Endothelial cell of umbilical vein (primary cell): ENCODE results near the gene DRC1. TPM values are rescaled to one million over a fixed set of nuclear protein-coding genes. Genes with fewer than 3 reads are reported as not detected.
A peak's percentile ranks its signal among the peaks of the same experiment; 100 is the strongest.

ENCODE experiments used
- BruUV-seq: library from RNA; stranded (reverse); fragments of 400-500 nt; replicated peaks from 2 replicates; lab custom pipeline; 2021; lab: Mats Ljungman, UMichigan
- CTCF ChIA-PET: fragments of 300-600, 350-600 bp; sonication (Branson Sonifier 250); formaldehyde crosslinking; loops from one replicate; lab custom pipeline; 2021; ENCODE audit warnings: antibody characterized with exemption, inconsistent platforms; lab: Charles Lee
- POLR2A ChIA-PET: fragments of 300-600, 350-600 bp; sonication (Branson Sonifier 250); formaldehyde crosslinking; loops from one replicate; lab custom pipeline; 2021; ENCODE audit warnings: antibody characterized with exemption, inconsistent platforms; lab: Charles Lee
- DNase-seq: peaks from one replicate; pipeline ENCODE4 v3.0.0-alpha.2; 2011; ENCODE audit warnings: low read depth, low spot score
- FAIRE-seq: peaks from 2 replicates; lab custom pipeline; 2011; peaks lifted over from hg19 to GRCh38; lab: Jason Lieb, UNC
- H2AFZ ChIP-seq: 2 replicates; pipeline ENCODE4 v1.6.0; 2012; ENCODE audit warnings: low read depth, low read length, control low read depth, inconsistent platforms
- H3K27ac ChIP-seq: 2 replicates; pipeline ENCODE4 v1.5.1; 2011; ENCODE audit warnings: low read depth, mild to moderate bottlenecking, control low read depth, low read length, moderate library complexity; ENCODE audit not compliant: insufficient read depth
- H3K27me3 ChIP-seq, 2 experiments: 2 replicates each; pipeline versions ENCODE4 v1.6.0 to v1.6.1; 2011; ENCODE audit warnings: low read length in 2 of 2, mixed read lengths in 1 of 2; ENCODE audit not compliant: control insufficient read depth in 2 of 2, insufficient read depth in 2 of 2
- H3K36me3 ChIP-seq, 2 experiments: 2 replicates in 1 of 2; 3 replicates in 1 of 2; pipeline ENCODE4 v1.5.1; 2011; ENCODE audit warnings: low read length in 2 of 2, mild to moderate bottlenecking in 1 of 2, moderate library complexity in 1 of 2; ENCODE audit not compliant: control insufficient read depth in 2 of 2, insufficient read depth in 2 of 2; ENCODE audit errors: extremely low read depth in 1 of 2
- H3K4me1 ChIP-seq: 3 replicates; pipeline ENCODE4 v1.5.1; 2011; ENCODE audit warnings: mild to moderate bottlenecking, low read length; ENCODE audit not compliant: control insufficient read depth, insufficient read depth; ENCODE audit errors: extremely low read depth
- H3K4me2 ChIP-seq: 2 replicates; pipeline ENCODE4 v1.6.1; 2011; ENCODE audit warnings: low read length, control low read depth, mixed read lengths; ENCODE audit not compliant: insufficient read depth
- H3K4me3 ChIP-seq, 3 experiments: fragments of 200-600 bp in 1 of 3; sonication (generic), shearing (Covaris generic) in 1 of 3; replicated peaks in 1 of 3; 2 replicates each; pipeline ENCODE4 v1.5.1; 2011 to 2016; ENCODE audit warnings: control low read depth in 3 of 3, low read length in 3 of 3, mild to moderate bottlenecking in 2 of 3, inconsistent platforms in 1 of 3, low read depth in 1 of 3, moderate library complexity in 1 of 3; ENCODE audit not compliant: insufficient read depth in 1 of 3
- H3K79me2 ChIP-seq: 2 replicates; pipeline ENCODE4 v1.6.0; 2012; ENCODE audit warnings: low read length, inconsistent platforms; ENCODE audit not compliant: control insufficient read depth, insufficient read depth
- H3K9ac ChIP-seq: replicated peaks from 2 replicates; pipeline ENCODE3; 2011; ENCODE audit warnings: low read length, control low read depth; ENCODE audit not compliant: insufficient read depth; ENCODE audit errors: extremely low read depth
- H3K9me1 ChIP-seq: replicated peaks from 3 replicates; pipeline ENCODE4 v1.6.0; 2011; ENCODE audit warnings: mild to moderate bottlenecking, low read length; ENCODE audit not compliant: control insufficient read depth, insufficient read depth; ENCODE audit errors: extremely low read depth
- H3K9me3 ChIP-seq: replicated peaks from 2 replicates; pipeline ENCODE4 v1.5.1; 2012; ENCODE audit warnings: low read length, inconsistent platforms; ENCODE audit not compliant: control insufficient read depth, insufficient read depth
- H4K20me1 ChIP-seq: replicated peaks from 2 replicates; pipeline ENCODE3; 2011; ENCODE audit warnings: mild to moderate bottlenecking, low read length; ENCODE audit not compliant: control insufficient read depth, insufficient read depth; ENCODE audit errors: extremely low read depth
- CTCF ChIP-seq, 2 donors: IDR thresholded peaks; 1 replicate in 1 of 2; 2 replicates in 1 of 2; pipeline ENCODE4 v1.5.1; 2011; ENCODE audit warnings: low read length in 2 of 2, mild to moderate bottlenecking in 2 of 2, moderate library complexity in 2 of 2, control low read depth in 1 of 2, inconsistent platforms in 1 of 2, low read depth in 1 of 2; ENCODE audit not compliant: insufficient read depth in 1 of 2; ENCODE audit errors: extremely low read depth in 1 of 2
- EZH2 ChIP-seq: IDR thresholded peaks from 2 replicates; pipeline ENCODE4 v1.6.1; 2012; ENCODE audit warnings: borderline replicate concordance, low read depth, mild to moderate bottlenecking, moderate library complexity, low read length, inconsistent platforms; ENCODE audit not compliant: severe bottlenecking
- FOS ChIP-seq: IDR thresholded peaks from 2 replicates; pipeline ENCODE4 v1.6.1; 2011; ENCODE audit warnings: mild to moderate bottlenecking, low read length, moderate library complexity, borderline replicate concordance; ENCODE audit not compliant: insufficient read depth
- GATA2 ChIP-seq: IDR thresholded peaks from 2 replicates; pipeline ENCODE4 v1.7.0; 2011; ENCODE audit warnings: low read depth, mild to moderate bottlenecking, moderate library complexity, mixed read lengths, low read length; ENCODE audit not compliant: insufficient read length, insufficient read depth
- JUN ChIP-seq: IDR thresholded peaks from 2 replicates; pipeline ENCODE4 v1.6.1; 2011; ENCODE audit warnings: borderline replicate concordance, low read depth; ENCODE audit not compliant: insufficient read length, insufficient read depth
- MAX ChIP-seq: IDR thresholded peaks from 2 replicates; pipeline ENCODE4 v1.6.1; 2011; ENCODE audit not compliant: insufficient read depth, insufficient read length
- MYC ChIP-seq: IDR thresholded peaks from one replicate; pipeline ENCODE4 v1.6.1; 2011; ENCODE audit warnings: mild to moderate bottlenecking, low read depth, low read length
- POLR2A ChIP-seq: IDR thresholded peaks from 2 replicates; pipeline ENCODE4 v1.6.1; 2012; ENCODE audit warnings: low read depth, mild to moderate bottlenecking, control low read depth, low read length
- POLR2AphosphoS5 ChIP-seq: IDR thresholded peaks from 2 replicates; pipeline ENCODE4 v1.6.1; 2012; ENCODE audit warnings: low read depth, mild to moderate bottlenecking, control low read depth, low read length, moderate library complexity; ENCODE audit not compliant: insufficient read depth
- dilution Hi-C: fragments of 300-500 bp; cut with MboI; formaldehyde crosslinking; loops from one replicate; pipeline ENCODE4 v1.15.0; 2019; ENCODE audit warnings: low sequenced_read_pairs; ENCODE audit not compliant: extremely low pct_ligation_motif_present
- intact Hi-C: fragments of 100-400 bp; cut with micrococcal nuclease; formaldehyde crosslinking; loops from one replicate; pipeline ENCODE4 v1.10.0; 2022
- polyA plus RNA-seq, 4 experiments: library from polyadenylated mRNA; depleted of rRNA in 3 of 4; stranded (reverse) in 3 of 4; unstranded in 1 of 4; fragments of >200 nt; gene quantifications; 2 replicates each; pipeline versions ENCODE4 v1.2.1 to v1.2.3, GENCODE V29; 2011 to 2012; ENCODE audit warnings: missing spikeins in 1 of 4
- total RNA-seq: library from RNA; stranded (reverse); gene quantifications from 2 replicates; pipeline ENCODE4 v1.2.3, GENCODE V29; 2021

The DRC1 gene
- total and polyA plus RNA-seq, 2 donors (not counting 3 experiments of a cell fraction or from before 2014, with no cell fraction given): 0.44 TPM; not detected in 1

- H3K36me3 ChIP-seq: no peaks in the 10 kb centered on the region
- H3K9ac ChIP-seq: no peak overlapping the region
- no peak overlapping the region for H2AFZ ChIP-seq
- H3K79me2 ChIP-seq: no peaks in the 10 kb centered on the region
- no TSS peak for BruUV-seq
- peaks cover 16% of the 10 kb centered on the region for H3K4me1 ChIP-seq
- DNase-seq (no peak), FAIRE-seq (peak; percentile 38)
- no peak overlapping the region for H3K27ac ChIP-seq
- TF ChIP-seq POLR2A: no peak
- no peak for TF ChIP-seq GATA2
- no peak for TF ChIP-seq POLR2AphosphoS5
- TF ChIP-seq JUN: no peak
- no peak for TF ChIP-seq CTCF (IDR thresholded peaks at IDR 0.05; ENCODE audit: extremely low read depth in 1 of 2, insufficient read depth in 1 of 2, low read depth in 1 of 2, low read length in 2 of 2)
- TF ChIP-seq FOS: no peak
- no peak for TF ChIP-seq EZH2
- no peak for TF ChIP-seq MYC
- TF ChIP-seq MAX: no peak
- intact Hi-C loops: loop anchor here (2.0 kb wide), 1 partner anchor 37 kb away; no protein-coding TSS in a partner anchor
- POLR2A ChIA-PET: no interaction called here
- no peaks in the 10 kb centered on the region for H4K20me1 ChIP-seq
- no peak overlapping the region for H3K4me3 ChIP-seq
- peaks cover 0 to 1% of the 10 kb centered on the region in 2 experiments for H3K27me3 ChIP-seq
- CTCF ChIA-PET: no interaction called here
- no peaks in the 10 kb centered on the region for H3K9me1 ChIP-seq
- no peak overlapping the region for H3K4me2 ChIP-seq
- H3K9me3 ChIP-seq: no peaks in the 10 kb centered on the region
- dilution Hi-C loops: no loop called here
Observed at GRCh38 chr2:26453421-26454329, 52.0 kb downstream of the DRC1 start.
